Large intestine (tissue), 12 donors: ENCODE results near the gene ZNF578. TPM values are rescaled to one million over a fixed set of nuclear protein-coding genes. Genes with fewer than 3 reads are reported as not detected.

Experiments
- DNase-seq, 2 donors: peaks; one replicate each; pipeline versions ENCODE4 v3.0.0 to v3.0.0-alpha.2; 2013
- H3K27ac ChIP-seq: one replicate; pipeline ENCODE4 v1.5.1; 2013; ENCODE audit warnings: low read length
- H3K27me3 ChIP-seq: 2 replicates; pipeline ENCODE4 v1.6.1; 2013; ENCODE audit warnings: low read length; ENCODE audit not compliant: control insufficient read depth, insufficient read depth
- H3K36me3 ChIP-seq: 2 replicates; pipeline ENCODE4 v1.6.1; 2013; ENCODE audit warnings: low read length; ENCODE audit not compliant: control insufficient read depth, insufficient read depth
- H3K4me1 ChIP-seq: one replicate; pipeline ENCODE4 v1.6.1; 2013; ENCODE audit warnings: low read length; ENCODE audit not compliant: control insufficient read depth, insufficient read depth
- H3K4me3 ChIP-seq: one replicate; pipeline ENCODE4 v1.5.1; 2013; ENCODE audit warnings: low read length
- H3K9me3 ChIP-seq: one replicate; pipeline ENCODE4 v1.6.1; 2013; ENCODE audit warnings: mild to moderate bottlenecking, low read depth, low read length, moderate library complexity; ENCODE audit not compliant: control insufficient read depth
- WGBS: methylation state at CpG from one replicate; pipeline ENCODE4 v1.1.5; 2013; ENCODE audit warnings: low lambda C conversion rate; ENCODE audit not compliant: insufficient coverage; 5-methylcytosine and 5-hydroxymethylcytosine counted together
- long read RNA-seq, 11 donors: transcript quantifications; one replicate each; lab custom pipeline, GENCODE V29; 2026
- polyA plus RNA-seq: library from polyadenylated mRNA; unstranded; fragments of 120-200 nt; gene quantifications from one replicate; pipeline ENCODE4 v1.2.1, GENCODE V29; 2013

ZNF578 gene
- polyA plus RNA-seq, result 2.6 TPM
- long read RNA-seq, donor 1, result 0 reads
- long read RNA-seq, donor 2, partial matches to known transcripts, result 0 of 1 reads
- long read RNA-seq, donor 2, other reads (novel, unspliced or antisense), result 0 of 1 reads
- long read RNA-seq, donor 3, result 0 reads
- long read RNA-seq, donor 4, result 0 reads
- long read RNA-seq, donor 5, full-length matches to known transcripts, result 1 of 1 reads
- long read RNA-seq, donor 5, partial matches to known transcripts, result 0 of 1 reads
- long read RNA-seq, donor 5, other reads (novel, unspliced or antisense), result 0 of 1 reads
- long read RNA-seq, donor 6, result 0 reads
- long read RNA-seq, donor 7, full-length matches to known transcripts, result 2 of 2 reads
- long read RNA-seq, donor 7, partial matches to known transcripts, result 0 of 2 reads
- long read RNA-seq, donor 7, other reads (novel, unspliced or antisense), result 0 of 2 reads
- long read RNA-seq, donor 8, result 0 reads
- long read RNA-seq, donor 9, full-length matches to known transcripts, result 3 of 3 reads
- long read RNA-seq, donor 9, partial matches to known transcripts, result 0 of 3 reads
- long read RNA-seq, donor 9, other reads (novel, unspliced or antisense), result 0 of 3 reads
- long read RNA-seq, donor 10, result 0 reads
- long read RNA-seq, donor 11, partial matches to known transcripts, result 0 of 1 reads
- long read RNA-seq, donor 11, other reads (novel, unspliced or antisense), result 0 of 1 reads

GRCh38 chr19:52453324-52454094 lies at the start of gene ZNF578:
Gene ZNF578, plus strand, starts transcription at chr19:52453553. Its CDS starts 48,293 bp downstream, at chr19:52501846.
- no CpG with 5 or more reads among the region's 48 CpGs for WGBS
- H3K9me3 ChIP-seq, result peaks cover 38% of the 10 kb centered on the region
- peak within 1 kb of the TSS; percentile 53 for H3K4me3 ChIP-seq
- H3K4me1 ChIP-seq, result no peaks in the 10 kb centered on the region
- no peak within 1 kb of the TSS for H3K27ac ChIP-seq
- H3K27me3 ChIP-seq, result peaks cover 3% of the 10 kb centered on the region
- peaks cover 17% of the 10 kb centered on the region for H3K36me3 ChIP-seq
- peak; percentile 83 to 87 for DNase-seq

DNA sequence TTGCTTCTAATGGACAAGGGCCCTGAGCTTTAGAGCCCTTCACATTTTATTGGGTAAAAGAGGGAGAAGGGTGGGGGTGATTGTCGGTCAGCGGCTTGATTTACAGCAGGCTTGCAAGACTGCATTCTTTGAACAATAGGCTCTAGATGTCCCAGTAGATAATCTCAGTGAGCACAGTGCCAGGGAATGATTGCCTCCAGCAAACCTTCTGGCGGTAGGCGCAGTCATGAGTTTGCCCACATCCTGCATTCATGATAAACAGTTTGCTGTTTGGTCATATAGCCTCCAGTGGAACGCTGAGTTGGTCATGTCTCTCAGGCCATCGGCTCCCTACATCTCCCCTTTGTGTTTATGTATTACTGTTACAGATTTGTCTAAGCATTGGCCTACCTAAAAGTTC lies 43.1 kb upstream of the ZNF578 start:
- WGBS, result no CpG with 5 or more reads among the region's 6 CpGs
- Histone ChIP-seq H3K4me1 (no peaks in the 10 kb centered on the region), H3K9me3 (peaks cover 32% of the 10 kb centered on the region), H3K4me3 (no peak overlapping the region), H3K27ac (no peak overlapping the region), H3K27me3 (no peaks in the 10 kb centered on the region), H3K36me3 (peaks cover 65% of the 10 kb centered on the region)
- no peak for DNase-seq

DNA sequence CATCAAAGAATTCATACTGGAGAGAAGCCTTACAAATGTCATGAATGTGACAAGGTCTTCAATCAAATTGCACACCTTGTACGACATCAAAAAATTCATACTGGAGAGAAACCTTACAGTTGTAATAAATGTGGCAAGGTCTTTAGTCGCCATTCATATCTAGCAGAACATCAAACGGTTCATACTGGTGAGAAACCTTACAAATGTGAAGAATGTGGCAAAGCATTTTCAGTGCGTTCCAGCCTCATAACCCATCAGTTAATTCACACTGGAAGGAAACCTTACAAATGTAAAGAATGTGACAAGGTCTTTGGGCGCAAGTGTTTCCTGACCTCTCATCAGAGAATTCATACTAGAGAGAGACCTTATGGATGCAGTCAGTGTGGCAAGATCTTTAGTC lies 37.6 kb upstream of the ZNF578 start:
- H3K9me3 ChIP-seq, result peaks cover 32% of the 10 kb centered on the region
- H3K27ac ChIP-seq, result no peak overlapping the region
- no peak for DNase-seq
- no peaks in the 10 kb centered on the region for H3K4me1 ChIP-seq
- peaks cover 14% of the 10 kb centered on the region for H3K36me3 ChIP-seq
- no peak overlapping the region for H3K4me3 ChIP-seq
- no peaks in the 10 kb centered on the region for H3K27me3 ChIP-seq
- WGBS, result no CpG with 5 or more reads among the region's 5 CpGs

DNA sequence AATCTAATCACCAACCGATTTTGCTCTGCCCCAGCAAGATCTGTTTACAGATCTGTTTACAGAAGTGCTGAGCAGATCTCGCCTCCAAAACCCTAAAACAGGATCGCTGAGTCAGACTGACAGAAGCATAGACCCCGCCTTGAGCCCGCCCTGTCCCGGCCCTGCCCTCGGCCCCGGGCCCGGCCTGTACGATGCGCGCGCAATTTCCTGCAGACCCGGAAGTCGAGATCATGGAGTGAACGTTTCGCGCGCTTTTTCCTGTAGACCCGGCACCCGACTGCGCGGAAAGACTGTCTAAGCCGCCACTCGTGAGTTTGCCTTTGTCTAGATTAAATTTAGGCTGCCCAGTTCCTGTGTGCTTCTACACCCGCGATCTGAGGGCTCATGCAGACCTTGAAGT lies 24.4 kb upstream of the ZNF578 start, which contains the start of gene ZNF534:
Gene ZNF534, plus strand, starts transcription at position 212 of the 400 bp plus-strand sequence. CDS start 2,327 bp downstream, outside the sequence.
- Histone ChIP-seq H3K4me1 (no peaks in the 10 kb centered on the region), H3K27me3 (no peaks in the 10 kb centered on the region), H3K27ac (no peak within 1 kb of the TSS), H3K4me3 (no peak within 1 kb of the TSS), H3K9me3 (peaks cover 28% of the 10 kb centered on the region), H3K36me3 (no peaks in the 10 kb centered on the region)
- no peak for DNase-seq
- 80% methylated on average over 1 of the region's 27 CpGs for WGBS

DNA sequence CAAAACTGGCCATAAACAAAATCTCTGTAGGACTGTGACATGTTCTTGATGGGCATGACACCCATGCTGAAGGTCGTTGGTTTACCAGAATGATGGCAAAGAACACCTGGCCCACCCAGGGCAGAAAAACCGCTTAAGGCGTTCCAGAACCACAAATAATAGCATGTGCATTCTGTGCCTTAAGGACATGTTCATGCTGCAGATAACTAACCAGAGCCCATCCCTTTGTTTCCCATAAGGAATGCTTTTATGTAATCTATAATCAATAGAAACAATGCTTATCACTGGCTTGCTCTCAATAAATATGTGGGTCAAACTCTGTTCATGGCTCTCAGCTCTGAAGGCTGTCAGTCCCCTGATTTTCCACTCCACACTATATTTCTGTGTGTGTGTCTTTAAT lies 11.2 kb upstream of the ZNF578 start:
- Histone ChIP-seq H3K9me3 (no peaks in the 10 kb centered on the region), H3K27ac (no peak overlapping the region), H3K4me1 (no peaks in the 10 kb centered on the region), H3K36me3 (no peaks in the 10 kb centered on the region), H3K27me3 (no peaks in the 10 kb centered on the region), H3K4me3 (no peak overlapping the region)
- WGBS, result no CpG with 5 or more reads among the region's 3 CpGs
- DNase-seq, result no peak

GRCh38 chr19:52444506-52444905 lies 8.8 kb upstream of the ZNF578 start:
- H3K27ac ChIP-seq, result no peak overlapping the region
- no peaks in the 10 kb centered on the region for H3K27me3 ChIP-seq
- no peaks in the 10 kb centered on the region for H3K4me1 ChIP-seq
- DNase-seq, result no peak
- no peak overlapping the region for H3K4me3 ChIP-seq
- no peaks in the 10 kb centered on the region for H3K9me3 ChIP-seq
- H3K36me3 ChIP-seq, result no peaks in the 10 kb centered on the region
- no CpG with 5 or more reads among the region's 2 CpGs for whole genome bisulfite sequencing

DNA sequence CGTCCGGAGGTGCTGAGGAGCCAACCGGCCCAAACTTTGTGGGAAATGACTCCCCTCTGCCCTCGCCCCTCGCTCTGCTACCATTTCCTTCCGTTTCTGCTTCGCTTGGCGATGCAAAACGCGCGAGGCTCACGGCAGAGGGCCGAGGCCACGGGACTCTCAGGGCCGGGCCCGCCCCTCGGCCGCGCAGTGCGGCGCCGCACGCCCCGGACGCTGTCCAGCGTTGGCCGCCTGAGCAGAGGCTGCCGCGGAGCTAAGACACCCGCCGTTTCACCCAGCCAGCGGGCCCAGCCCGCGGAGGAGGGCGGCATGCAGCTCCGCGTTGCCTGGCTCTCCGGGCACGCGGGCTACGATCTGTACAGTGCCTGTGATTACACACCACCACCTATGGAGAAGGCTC lies 2.1 kb upstream of the ZNF578 start:
- H3K9me3 ChIP-seq, result peaks cover 38% of the 10 kb centered on the region
- no CpG with 5 or more reads among the region's 41 CpGs for WGBS
- H3K27ac ChIP-seq, result no peak overlapping the region
- DNase-seq, result no peak
- peaks cover 3% of the 10 kb centered on the region for H3K27me3 ChIP-seq
- H3K4me1 ChIP-seq, result no peaks in the 10 kb centered on the region
- peaks cover under 1% of the 10 kb centered on the region for H3K36me3 ChIP-seq
- H3K4me3 ChIP-seq, result no peak overlapping the region

GRCh38 chr19:52464798-52465470 lies 11.6 kb downstream of the ZNF578 start:
- Histone ChIP-seq H3K9me3 (peaks cover 33% of the 10 kb centered on the region), H3K4me1 (no peaks in the 10 kb centered on the region), H3K27ac (no peak overlapping the region), H3K36me3 (no peaks in the 10 kb centered on the region), H3K4me3 (no peak overlapping the region), H3K27me3 (no peaks in the 10 kb centered on the region)
- no CpG with 5 or more reads among the region's 14 CpGs for WGBS
- no peak for DNase-seq

GRCh38 chr19:52473655-52474350 lies 20.4 kb downstream of the ZNF578 start:
- WGBS, result 93% methylated on average over 3 of the region's 3 CpGs
- H3K4me1 ChIP-seq, result no peaks in the 10 kb centered on the region
- H3K36me3 ChIP-seq, result no peaks in the 10 kb centered on the region
- H3K9me3 ChIP-seq, result peaks cover 43% of the 10 kb centered on the region
- H3K4me3 ChIP-seq, result no peak overlapping the region
- no peak for DNase-seq
- no peak overlapping the region for H3K27ac ChIP-seq
- H3K27me3 ChIP-seq, result no peaks in the 10 kb centered on the region
